Femur (tissue), 1 donor: ENCODE measurements around the gene TRPM6.
"Not testable (repeated sequence)": the region's sequence is repeated elsewhere in the genome, so short reads cannot be mapped to it uniquely, and the experiment has no call there.

Experiments used
- DNase-seq: peaks from one replicate; pipeline ENCODE4 v3.0.0-alpha.2; 2017

Gene TRPM6

DNA sequence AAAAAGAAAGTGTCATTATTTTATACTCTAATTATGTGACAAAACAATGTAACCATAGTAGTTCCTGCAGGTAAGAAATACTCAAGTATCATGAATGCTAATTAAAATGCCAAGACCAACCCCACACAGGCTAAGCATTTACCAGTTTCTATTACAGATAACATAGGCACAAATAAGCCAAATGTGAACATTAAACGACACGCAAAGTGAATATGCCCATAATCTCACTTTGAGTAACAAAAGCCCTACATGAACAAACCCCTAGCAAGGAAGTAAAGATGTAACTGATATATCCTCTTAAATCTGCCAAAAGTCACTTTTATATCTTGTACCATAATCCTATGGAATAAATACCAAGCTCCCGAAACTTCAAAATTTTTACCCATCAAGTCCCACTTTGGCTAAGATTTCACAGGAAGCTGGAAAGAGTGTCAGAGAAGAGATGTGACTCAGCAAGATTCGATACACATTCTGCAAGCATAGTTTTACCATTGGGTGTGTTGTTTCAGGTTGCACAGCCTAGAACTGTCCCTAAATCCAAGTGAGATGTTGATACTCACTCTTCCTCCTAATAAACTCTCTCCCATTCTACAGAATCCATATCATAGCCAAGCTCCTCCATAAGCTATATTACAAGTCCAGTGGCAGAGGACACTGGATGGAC lies 28.8 kb downstream of the TRPM6 start:
- DNase-seq = no peak

DNA sequence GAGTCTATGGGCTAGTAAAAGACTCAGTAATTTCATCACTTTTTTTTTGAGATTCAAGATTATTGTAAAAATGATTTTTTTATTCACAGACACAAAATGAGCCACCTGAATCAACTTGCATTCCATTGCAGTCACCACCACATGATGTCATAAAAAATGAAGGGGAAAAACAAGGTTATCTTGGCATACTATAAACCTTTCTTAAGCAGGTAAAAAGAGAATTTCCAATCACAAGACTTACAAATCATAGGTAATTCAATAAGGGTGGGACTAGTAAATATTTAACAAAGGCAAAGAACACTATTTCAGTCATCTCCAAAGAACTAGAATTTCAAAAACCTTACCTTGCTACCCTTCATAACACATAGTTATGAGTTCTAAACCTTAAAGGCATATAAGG lies 30.7 kb downstream of the TRPM6 start:
- no peak for DNase-seq

DNA sequence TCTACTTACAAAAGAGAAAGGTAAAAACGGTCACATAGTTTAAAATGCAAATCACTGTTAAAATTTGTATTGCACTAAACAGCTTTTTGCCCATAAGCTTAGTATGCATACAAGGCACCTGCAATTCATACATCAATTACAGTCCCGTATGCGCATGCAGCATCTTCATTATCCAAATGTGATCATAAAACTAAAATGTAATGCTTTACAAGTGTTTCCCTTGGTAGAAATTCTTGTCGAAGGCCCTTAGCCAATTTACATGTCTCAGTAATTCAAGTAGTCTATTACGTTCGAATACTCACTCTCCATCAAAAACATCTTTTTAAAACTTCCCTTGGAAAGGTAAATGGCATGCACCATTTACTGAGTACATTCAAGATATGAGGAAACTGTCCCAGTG lies 32.6 kb downstream of the TRPM6 start:
- no peak for DNase-seq

DNA sequence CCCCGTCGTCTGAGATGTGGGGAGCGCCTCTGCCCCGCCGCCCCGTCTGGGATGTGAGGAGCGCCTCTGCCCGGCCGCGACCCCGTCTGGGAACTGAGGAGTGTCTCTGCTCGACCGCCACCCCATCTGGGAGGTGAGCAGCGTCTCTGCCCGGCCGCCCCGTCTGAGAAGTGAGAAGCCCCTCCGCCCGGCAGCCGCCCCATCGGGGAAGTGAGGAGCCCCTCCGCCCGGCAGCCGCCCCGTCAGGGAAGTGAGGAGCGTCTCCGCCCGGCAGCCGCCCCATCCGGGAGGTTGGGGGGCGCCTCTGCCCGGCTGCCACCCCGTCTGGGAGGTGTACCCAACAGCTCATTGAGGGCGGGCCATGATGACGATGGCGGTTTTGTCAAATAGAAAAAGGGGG lies 34.7 kb downstream of the TRPM6 start:
- not testable (repeated sequence) for DNase-seq

DNA sequence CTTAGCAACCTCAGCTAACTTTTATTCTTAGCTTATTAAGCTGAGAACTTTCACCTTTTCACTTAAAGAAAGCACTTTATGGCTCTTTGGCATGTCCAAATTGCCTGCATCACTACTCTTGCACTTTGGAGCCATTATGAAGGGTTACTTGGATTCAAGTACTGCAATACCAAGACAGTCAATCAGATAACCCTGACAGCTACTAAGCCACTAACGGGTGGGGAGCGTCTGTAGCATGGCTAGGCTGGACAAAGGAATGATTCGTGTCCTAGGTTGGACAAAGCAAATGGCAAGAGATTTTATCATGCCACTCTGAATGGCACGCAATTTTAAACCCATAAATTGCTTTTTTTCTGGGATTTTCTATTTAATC lies 39.6 kb downstream of the TRPM6 start:
- no peak for DNase-seq

DNA sequence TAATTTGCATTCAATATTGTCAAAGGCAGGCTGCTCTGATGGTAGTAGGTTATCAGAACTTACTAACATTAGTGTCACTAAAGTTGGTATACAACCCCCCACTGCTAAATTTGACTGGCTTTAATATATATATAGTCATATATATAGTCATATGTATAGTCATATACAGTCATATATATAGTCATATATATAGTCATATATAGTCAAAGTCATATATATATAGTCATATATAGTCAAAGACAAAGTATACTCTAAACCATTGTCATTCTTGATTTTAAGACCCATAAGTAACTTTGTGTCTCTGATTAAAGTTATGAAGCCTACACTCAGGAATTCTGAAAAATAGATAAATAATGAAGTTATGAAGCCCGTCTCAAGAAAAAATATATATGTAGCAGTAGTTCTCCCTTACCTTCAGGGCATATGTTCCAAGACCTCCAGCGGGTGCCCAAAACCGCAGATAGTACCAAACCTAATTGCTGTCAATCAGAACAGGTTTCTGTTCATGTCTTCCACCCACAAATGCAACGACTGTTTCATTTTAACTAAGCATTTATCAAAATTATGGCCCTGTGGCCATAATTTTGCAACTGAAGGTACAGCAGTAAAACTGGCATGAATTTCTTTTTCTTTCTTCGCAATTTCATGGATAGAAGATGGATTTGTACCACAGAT lies 40.1 kb downstream of the TRPM6 start:
- no peak for DNase-seq

DNA sequence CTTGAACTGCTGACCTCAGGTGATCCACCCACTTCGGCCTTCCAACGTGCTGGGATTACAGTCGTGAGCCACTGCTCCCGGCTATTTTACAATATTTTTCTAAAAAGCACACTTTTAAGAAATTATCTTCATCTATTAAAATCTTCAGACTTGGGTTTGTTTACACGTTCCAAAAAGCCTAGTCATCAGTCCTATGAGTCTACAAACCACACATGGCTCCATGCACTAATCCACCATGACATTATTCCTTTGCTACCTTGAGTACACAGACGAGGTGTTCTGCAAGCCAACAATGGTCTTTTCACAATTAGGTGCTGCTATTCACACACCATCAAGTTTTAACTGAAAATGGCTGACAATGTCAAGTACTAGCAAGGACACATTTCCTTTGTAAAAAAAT lies 41.0 kb downstream of the TRPM6 start:
- no peak for DNase-seq

DNA sequence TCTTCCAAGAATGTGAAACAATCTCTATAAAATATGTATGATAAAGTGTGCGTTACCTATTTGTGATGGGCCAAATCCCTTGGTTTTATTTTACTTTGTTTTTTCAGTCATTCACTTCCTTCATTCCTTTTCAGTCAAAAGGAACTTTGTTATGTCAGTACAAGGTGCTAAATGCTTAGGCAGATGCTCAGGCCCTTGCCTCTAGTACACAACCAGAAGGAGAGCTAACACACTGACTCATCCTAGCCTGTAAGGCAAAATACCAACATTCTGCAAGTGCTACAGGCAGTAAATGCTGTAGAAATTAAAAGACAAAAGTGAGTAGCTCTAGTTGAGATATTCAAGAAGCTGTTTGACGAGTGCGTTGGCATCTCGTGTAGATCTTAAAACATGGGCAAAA lies 49.4 kb downstream of the TRPM6 start:
- DNase-seq = no peak

DNA sequence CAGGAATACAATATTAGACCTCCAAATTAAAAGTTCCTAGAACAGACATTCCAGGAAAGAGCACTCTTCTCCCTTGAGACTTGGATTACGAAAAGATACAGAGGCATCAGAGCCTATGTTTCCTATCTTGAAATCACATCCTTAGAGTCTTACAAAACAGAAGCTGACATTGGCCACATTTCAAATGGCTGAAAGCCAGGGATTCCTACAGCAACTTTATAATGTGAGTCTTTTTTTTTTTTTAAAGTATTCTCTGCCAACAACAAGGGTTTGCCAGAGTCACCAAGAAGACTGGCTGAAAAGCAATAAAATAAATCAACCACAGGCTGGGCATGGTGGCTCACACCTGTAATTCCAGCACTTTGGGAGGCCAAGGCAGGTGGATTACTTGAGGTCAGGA lies 63.1 kb downstream of the TRPM6 start:
- DNase-seq = peak; percentile 51

DNA sequence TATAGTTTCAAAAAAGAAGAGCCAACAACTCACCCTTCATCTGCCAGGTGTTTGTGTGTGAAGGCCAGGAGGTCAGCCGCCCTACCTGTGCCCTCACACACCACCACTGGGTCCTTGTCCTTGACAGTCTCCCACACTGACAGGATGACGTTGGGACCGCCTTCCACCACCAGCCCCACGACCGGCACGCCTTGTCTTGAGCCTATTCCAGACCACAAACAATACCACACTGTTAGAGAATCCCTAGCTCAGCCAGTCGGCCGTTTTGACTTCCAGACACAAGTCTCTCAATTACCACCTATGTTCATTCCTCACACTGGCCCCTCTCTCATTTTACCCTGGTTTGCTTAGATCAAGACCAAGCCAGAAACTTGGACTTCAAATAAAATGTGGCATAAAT lies 66.1 kb downstream of the TRPM6 start:
- no peak for DNase-seq

DNA sequence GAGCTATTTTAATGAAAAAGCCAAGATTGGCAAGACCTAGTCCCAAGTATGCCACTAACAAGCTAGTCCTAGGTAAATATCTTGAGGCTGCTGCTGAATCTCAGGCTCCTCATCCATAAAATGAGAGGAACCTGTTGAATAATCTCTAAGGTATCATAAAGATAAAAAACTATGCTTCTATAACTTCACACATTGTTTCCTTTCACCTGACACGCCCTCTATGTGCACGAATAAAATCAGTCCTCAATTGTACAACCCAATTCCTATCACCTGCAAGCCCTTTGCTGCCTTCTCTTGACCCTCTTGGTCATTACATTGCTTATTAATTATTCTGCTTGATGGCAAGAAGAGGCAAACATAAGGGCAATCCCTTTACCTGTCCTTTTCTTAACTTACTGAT lies 69.9 kb downstream of the TRPM6 start:
- DNase-seq = no peak

DNA sequence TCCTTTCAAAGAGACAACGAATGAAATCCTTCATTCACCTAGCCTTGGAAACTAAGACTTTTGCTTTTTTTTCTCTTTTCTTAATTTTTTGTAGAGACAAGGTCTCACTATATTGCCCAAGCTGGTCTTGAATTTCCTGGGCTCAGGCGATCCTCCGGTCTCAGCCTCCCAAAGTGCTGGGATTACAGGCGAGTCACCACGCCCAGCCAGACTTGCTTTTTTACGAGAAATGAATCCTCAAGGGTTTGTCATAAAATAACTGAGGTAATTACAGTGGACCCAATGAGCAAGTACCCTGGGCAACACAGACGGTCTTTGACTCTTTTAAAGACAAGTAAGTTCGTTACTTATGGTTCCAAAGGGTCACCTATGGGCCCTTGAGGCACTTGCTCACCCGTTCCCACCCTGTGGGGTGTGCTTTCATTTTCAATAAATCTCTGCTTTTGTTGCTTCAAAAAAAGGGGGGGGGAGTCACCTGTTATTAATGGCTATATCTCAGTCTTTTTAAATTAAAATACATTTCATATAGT lies 70.4 kb downstream of the TRPM6 start:
- DNase-seq = no peak

DNA sequence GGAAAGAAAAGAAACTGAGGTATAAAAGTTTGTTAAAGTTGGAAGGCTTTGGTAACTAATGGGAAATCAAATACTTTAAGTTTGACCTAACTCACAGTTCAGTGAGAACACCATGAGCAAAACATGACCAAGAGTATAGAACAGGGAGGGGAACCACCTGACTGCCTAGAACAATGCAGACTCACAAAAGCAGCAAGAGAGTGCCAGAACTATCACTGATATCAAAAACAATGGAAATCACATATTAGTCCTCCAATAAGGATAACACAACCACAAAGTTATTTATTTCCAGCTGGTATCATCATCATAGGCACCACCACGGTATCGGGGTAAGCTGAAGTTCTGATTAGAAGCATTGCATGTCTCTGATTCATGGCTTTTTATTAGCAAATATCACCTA lies 77.5 kb downstream of the TRPM6 start:
- no peak for DNase-seq

DNA sequence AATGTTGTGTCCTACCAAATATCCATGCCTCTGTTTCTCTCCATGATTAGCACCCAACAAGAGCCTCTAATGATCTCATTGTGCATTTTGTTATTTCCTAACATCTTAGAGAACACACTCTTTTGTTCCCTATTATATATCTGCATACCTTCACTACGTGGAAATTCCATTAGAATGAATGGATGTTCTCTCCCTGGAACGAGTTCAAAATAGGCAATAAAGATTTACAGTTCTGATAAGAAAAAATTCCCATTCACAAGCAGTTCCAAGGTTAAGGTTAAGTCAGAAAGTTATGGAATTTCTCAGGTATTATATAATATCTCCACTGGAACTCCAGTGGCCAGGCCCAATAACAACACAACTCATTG lies 83.7 kb downstream of the TRPM6 start:
- no peak for DNase-seq

DNA sequence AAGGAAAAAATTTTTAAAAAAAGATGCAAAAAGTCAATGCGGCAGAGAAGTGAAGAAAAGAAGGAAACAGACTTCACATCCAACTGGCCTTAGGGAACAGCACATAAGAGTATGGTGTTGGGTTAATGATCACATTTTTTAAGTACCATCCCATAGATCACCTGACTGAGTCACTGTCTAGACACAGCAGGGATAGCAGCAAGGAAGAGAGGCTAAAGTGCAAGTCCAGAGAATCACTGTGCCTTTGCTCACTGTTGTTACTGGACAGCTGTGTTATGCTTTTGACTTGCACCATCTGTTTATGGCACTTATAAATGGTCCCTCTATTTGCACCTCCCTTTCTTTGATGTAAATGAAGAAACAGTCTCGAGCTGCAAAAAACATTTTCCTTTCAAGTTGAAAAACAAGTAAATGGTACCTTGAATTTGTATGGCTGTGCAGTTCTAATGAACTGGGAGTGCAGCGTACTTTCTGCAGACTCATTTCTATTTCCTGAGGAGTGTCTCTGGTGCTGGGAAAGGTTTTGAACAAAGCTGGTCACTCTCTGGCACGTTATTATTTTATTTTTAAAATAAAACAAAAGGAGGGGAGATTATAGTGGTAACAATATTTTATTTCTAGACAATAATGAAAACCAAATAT lies 84.2 kb downstream of the TRPM6 start:
- no peak for DNase-seq

DNA sequence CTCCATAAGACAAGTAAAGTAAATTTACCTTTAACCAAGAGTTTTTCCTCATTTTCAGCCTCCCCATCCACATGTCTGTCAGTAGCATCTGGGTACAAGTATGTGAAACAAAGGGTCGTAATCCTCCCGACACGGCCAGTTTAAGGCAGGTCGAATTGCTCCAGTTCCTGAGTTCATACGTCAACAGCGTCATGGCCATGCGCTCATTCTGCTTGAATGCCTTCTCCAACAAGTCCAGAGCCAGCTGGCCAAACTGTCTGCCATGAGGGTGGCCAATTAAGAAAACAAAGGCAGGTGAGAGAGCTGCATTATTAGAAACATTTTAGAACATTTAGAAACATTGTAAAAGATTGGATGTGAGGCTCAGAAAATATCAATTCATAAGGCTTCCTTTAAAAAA lies 87.5 kb downstream of the TRPM6 start:
- DNase-seq = no peak

DNA sequence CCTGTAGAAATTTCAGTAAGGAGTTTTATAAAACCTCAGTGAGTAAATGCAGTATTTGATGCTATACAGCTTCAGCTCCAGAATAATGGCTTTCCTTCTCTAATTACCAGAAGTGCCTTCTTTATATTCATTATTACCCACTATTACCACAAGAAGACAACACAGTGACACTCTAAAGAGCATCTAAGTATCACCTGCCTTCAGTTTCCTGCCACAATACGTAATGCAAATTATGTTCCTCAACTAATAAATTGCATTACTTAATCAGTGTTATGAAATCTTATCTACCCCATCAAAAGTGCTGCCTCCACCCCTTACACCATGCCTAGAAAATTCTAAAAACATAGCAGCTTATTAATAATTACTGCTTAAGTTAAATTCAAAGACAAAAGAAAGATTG lies 91.9 kb downstream of the TRPM6 start:
- DNase-seq = no peak

DNA sequence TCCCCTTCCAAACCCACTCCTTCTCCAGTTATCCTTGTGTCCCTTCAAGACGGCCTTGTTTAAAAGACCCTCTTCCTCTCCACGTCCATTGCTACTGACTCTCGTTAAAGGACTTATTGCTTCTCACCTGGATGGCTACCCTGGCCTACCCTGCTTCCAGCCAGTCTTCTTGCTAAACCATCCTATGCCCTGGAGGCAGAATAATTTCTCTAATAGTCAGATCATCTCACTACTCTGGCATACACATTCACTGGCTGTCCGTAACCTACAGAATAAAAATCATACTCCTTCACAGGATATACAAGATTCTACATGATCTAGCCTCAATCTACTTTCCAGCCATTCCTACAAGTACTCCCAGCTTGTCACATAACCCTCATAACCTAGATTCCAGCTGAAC lies 92.6 kb downstream of the TRPM6 start:
- DNase-seq = no peak

DNA sequence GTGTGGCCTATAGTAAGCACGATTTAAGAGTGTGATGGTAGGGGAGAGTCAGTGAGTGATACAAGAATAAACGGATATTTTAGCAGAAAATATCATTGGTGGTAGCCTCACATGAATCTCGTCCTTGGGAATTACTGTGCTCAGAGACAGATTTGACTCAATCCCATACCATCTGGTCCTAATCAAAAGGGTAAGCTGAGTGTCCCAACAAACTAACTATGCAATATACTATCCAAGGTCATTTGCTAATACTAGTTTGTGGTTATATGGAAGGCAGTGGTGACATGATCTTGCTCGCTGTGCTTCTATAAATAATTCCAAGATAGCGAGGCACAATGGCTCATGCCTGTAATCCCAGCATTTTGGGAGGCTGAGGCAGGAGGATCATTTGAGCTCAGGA lies 103.2 kb downstream of the TRPM6 start:
- DNase-seq = no peak

DNA sequence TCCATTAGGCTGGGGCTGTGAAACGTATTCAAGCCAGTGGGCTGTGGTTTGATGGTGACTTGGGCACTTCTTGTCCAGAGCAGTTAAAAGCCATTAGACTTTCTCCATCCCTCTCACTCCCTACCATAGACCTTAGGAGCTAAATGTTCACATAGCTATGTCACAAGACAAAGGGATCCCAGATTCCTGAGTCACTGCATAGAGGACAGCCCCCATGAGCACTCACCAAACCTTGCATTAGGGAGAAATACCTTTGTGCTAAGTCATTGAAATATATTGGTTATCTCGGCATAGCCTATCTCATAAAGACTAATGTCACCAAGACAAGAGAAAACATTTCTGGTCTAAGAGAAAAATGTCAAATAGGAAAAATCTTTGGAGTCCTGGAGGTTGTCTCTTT lies 104.3 kb downstream of the TRPM6 start:
- DNase-seq = no peak

DNA sequence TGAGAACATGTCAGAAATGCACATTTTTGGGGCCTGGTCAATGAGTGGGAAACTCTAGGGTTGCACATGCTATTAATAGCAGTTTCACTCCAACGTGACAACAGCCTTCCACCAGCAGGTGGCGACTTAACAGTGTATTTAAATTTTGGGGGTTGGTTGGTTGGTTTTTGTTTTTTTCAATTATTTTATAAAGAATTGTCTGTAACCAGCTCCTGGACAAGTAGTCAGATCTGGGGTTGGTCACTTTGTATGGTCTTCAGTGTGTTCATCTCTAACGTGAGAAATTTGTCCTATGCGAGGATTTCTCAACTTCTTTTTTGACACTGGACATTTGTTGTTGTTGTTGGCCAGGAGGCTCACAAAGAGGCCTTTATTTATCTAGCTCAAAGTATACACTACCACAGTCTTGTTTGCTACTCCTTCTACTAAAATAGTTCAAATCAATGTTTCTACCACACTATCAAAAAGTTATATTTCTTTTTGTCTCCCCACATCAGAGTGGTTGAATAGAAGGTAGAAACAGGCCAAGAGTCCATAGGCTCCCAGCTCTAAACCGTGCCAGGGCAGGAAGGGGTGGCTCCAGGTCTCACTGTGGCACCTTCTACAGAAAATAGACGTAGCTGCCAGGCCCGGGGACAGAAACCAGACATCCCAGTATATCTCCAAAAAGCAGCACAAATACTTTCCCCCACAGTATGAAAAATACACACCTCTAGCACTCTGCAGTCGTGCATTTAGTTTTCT lies 110.4 kb downstream of the TRPM6 start:
- peak; percentile 56 for DNase-seq

DNA sequence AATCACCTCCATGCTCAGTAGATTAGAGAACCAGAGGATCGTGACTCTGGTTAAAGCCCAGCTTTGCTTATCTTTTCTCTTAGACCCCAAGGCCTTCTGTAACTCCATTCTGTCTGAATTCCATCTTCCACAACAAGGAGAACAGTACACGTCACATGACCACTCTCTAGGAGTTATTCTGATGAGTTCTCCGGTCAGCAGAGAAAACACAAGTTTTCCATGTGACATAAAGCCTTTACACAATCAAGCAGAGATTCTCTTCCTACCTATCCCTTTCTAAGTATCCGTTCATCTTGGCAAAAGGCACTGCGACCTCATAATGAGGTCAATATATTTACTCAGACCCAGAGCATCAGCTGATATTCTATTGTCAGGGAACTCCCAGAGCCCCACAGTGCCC lies 112.3 kb downstream of the TRPM6 start:
- no peak for DNase-seq

DNA sequence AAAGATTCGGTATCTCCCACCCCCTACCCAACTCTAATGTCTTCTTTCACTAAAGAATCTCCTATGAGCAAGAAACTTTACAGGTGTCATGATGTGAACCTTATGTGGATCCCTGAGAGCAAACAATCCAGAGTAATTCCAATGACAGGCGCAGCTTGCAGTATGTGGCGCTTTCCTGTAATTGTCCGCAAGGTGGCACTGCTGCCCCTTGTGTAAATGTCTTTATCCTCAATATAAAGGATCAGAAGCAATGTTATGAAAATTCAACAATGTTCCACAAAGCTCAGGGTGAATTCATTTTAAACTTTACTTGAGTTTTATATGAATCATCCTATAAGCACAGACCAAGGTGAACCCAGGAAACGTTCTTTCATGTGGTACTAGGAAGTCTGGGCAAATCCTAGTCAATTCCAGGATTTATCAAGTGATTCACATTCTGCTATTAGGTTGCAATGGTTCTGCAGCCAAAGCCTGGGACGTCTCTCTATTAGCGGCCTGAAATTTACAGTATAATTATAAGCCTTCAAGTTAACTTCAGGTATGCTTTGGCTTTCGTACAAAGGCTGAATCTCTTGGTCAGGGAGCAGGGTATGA lies 113.7 kb downstream of the TRPM6 start:
- peak; percentile 83 for DNase-seq
